OCI-LY7 (cell line): ENCODE measurements around the gene TP53INP2.

ENCODE experiments used
- EZH2phosphoT487 ChIP-seq: fragments of 200-600 bp; sonication (generic); IDR thresholded peaks from 2 replicates; pipeline ENCODE4 v1.6.1; 2018; ENCODE audit warnings: low read depth, borderline replicate concordance, mild to moderate bottlenecking, mixed run types, antibody characterized with exemption, low read length, moderate library complexity, mixed read lengths
- TF ChIP-seq, protein P1 (sequence below): fragments of 200-600 bp; sonication (generic); conservative IDR thresholded peaks from 2 replicates; pipeline ENCODE4 v1.5.1; 2014; ENCODE audit warnings: mild to moderate bottlenecking, antibody characterized with exemption, low read length, moderate library complexity, mixed read lengths

DNA sequence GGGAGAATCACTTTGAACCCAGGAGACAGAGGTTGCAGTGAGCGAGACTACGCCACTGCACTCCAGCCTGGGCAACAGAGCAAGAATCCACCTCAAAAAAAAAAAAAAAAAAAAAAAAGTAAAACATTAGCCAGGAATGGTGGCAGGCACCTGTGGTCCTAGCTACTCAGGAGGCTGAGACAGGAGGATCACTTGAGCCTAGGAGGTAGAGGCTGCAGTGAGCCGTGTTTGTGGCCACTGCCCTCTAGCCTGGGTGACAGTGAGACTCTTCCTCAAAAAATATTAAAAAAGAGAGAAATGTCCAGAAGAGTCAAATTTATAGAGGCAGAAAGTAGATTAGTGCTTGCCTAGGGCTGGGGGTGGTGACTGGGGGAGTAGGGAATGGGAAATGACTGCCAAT, 20.5 kb upstream of the TP53INP2 start:
- TF ChIP-seq, protein P1, sequence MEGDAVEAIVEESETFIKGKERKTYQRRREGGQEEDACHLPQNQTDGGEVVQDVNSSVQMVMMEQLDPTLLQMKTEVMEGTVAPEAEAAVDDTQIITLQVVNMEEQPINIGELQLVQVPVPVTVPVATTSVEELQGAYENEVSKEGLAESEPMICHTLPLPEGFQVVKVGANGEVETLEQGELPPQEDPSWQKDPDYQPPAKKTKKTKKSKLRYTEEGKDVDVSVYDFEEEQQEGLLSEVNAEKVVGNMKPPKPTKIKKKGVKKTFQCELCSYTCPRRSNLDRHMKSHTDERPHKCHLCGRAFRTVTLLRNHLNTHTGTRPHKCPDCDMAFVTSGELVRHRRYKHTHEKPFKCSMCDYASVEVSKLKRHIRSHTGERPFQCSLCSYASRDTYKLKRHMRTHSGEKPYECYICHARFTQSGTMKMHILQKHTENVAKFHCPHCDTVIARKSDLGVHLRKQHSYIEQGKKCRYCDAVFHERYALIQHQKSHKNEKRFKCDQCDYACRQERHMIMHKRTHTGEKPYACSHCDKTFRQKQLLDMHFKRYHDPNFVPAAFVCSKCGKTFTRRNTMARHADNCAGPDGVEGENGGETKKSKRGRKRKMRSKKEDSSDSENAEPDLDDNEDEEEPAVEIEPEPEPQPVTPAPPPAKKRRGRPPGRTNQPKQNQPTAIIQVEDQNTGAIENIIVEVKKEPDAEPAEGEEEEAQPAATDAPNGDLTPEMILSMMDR: no peak
- no peak for TF ChIP-seq EZH2phosphoT487
